ES-I3 (cell line): ENCODE measurements around the gene INPP5A.

Experiments
- H3K36me3 ChIP-seq: 2 replicates; pipeline ENCODE4 v1.6.1; 2013; ENCODE audit warnings: mild to moderate bottlenecking, low read length, control low read depth, moderate library complexity; ENCODE audit not compliant: insufficient read depth
- H3K4me1 ChIP-seq: 2 replicates; pipeline ENCODE4 v1.6.1; 2013; ENCODE audit warnings: mild to moderate bottlenecking, control low read depth, low read length; ENCODE audit not compliant: insufficient read depth
- H3K9ac ChIP-seq: 2 replicates; pipeline ENCODE4 v1.6.1; 2013; ENCODE audit warnings: low read depth, mild to moderate bottlenecking, low read length, moderate library complexity
- H3K9me3 ChIP-seq: 2 replicates; pipeline ENCODE4 v1.6.1; 2013; ENCODE audit warnings: mild to moderate bottlenecking, low read length, moderate library complexity; ENCODE audit not compliant: control insufficient read depth, insufficient read depth

INPP5A gene

GRCh38 chr10:132653721-132654120 is 116.1 kb downstream of the INPP5A start:
- no peaks in the 10 kb centered on the region for H3K9me3 ChIP-seq
- no peaks in the 10 kb centered on the region for H3K36me3 ChIP-seq
- H3K4me1 ChIP-seq, result no peaks in the 10 kb centered on the region
- H3K9ac ChIP-seq, result no peak overlapping the region

DNA sequence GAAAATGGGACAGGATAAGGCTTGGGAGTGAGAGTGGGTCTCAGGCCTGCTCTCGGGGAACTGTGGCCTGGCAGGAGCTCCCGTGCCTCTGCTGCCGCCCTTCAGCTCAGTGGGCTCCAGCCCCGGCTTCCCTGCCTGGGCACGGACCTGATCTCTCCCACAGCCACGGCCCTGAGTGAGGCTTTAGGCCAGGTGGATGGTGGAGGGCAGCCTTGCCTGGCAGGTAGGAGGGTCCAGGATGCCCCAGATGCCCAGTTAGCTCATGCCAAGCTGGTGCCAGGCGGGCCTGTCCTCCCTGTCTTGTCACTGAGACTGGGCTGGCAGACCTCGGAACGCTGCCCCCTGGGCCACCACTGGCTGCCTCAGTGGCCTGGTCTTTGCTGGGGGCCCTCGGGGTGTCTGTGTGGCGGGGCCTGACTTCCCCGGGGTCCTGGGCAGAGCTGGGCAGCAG is 116.6 kb downstream of the INPP5A start:
- Histone ChIP-seq H3K9me3 (no peaks in the 10 kb centered on the region), H3K4me1 (no peaks in the 10 kb centered on the region)

GRCh38 chr10:132654708-132655661 is 117.4 kb downstream of the INPP5A start:
- Histone ChIP-seq H3K9ac (no peak overlapping the region), H3K4me1 (no peaks in the 10 kb centered on the region)

More for the DNA sequence above, 116.6 kb downstream of the INPP5A start:
- Histone ChIP-seq H3K36me3 (no peaks in the 10 kb centered on the region), H3K9ac (no peak overlapping the region)

DNA sequence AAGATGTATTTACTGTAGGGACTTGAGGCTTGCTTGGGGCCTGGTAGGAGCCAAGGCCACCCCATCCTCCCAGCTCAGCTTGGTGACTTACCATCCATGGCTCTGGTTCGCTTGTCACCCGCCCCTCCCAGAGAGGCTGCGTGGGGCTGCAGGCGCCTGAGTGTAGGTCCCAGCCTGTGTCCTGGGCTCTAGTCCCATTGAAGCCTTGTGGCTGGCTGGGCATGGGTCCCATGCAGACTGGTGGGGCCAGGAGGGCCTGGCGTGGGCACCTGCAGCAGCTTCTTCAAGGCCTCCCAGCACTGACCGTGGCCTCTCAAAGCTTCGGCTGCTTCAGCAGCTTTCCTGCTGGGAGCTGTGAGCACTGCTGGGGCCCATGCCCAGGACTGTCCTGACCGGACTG is 118.1 kb downstream of the INPP5A start:
- H3K9me3 ChIP-seq, result no peaks in the 10 kb centered on the region
- no peaks in the 10 kb centered on the region for H3K4me1 ChIP-seq
- no peak overlapping the region for H3K9ac ChIP-seq
- no peaks in the 10 kb centered on the region for H3K36me3 ChIP-seq

More at GRCh38 chr10:132654708-132655661, 117.4 kb downstream of the INPP5A start:
- H3K36me3 ChIP-seq, result no peaks in the 10 kb centered on the region
- no peaks in the 10 kb centered on the region for H3K9me3 ChIP-seq

DNA sequence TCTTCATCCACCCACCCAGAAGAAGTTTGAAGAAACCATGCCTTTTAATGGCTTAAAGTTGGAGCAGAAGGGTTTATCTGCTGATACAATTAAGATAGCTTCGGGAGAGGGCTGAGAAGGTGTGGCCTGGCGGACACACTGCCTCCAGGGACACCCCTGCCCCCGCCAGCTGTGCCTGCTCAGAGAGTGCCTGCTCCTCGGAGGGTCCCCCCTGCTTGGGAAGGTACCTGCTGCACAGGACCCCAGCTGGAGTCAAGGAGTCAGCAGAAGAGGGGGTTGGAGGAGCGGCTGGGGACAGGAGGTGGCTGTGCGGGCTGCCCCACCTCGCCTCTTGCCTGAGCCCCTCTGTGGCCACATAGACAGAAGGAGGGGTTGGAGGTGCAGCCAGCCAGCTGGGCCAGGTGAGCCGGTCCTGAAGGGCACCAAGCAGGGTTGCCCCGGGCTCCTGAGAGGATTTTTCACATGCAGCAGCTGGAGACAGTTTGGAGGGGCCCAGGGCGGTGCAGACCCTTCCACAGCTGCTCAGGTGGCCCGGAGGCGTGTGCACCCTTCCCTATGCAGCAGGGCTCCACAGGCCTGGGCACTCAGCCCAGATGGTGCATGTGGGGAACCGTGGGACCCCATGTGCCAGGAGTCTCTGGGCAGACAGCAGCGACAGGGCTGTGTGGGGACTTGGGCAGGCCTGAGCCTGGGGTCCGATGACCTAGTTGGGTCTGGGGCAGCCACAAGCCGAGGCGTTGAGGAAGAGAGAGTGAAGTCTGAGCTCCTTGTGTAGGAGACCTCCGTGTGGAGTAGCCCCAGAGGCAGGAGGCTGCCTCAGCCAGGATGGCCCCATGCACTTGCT is 118.9 kb downstream of the INPP5A start:
- Histone ChIP-seq H3K36me3 (no peaks in the 10 kb centered on the region), H3K4me1 (no peaks in the 10 kb centered on the region), H3K9me3 (no peaks in the 10 kb centered on the region), H3K9ac (no peak overlapping the region)

- H3K9ac ChIP-seq, result no peak overlapping the region
- H3K9me3 ChIP-seq, result no peaks in the 10 kb centered on the region
- H3K36me3 ChIP-seq, result no peaks in the 10 kb centered on the region
- H3K4me1 ChIP-seq, result no peaks in the 10 kb centered on the region
These were observed 119.6 kb downstream of the INPP5A start for GRCh38 chr10:132657127-132657706.

GRCh38 chr10:132657748-132658147 is 120.2 kb downstream of the INPP5A start:
- no peaks in the 10 kb centered on the region for H3K9me3 ChIP-seq
- H3K9ac ChIP-seq, result no peak overlapping the region
- no peaks in the 10 kb centered on the region for H3K36me3 ChIP-seq
- H3K4me1 ChIP-seq, result no peaks in the 10 kb centered on the region

DNA sequence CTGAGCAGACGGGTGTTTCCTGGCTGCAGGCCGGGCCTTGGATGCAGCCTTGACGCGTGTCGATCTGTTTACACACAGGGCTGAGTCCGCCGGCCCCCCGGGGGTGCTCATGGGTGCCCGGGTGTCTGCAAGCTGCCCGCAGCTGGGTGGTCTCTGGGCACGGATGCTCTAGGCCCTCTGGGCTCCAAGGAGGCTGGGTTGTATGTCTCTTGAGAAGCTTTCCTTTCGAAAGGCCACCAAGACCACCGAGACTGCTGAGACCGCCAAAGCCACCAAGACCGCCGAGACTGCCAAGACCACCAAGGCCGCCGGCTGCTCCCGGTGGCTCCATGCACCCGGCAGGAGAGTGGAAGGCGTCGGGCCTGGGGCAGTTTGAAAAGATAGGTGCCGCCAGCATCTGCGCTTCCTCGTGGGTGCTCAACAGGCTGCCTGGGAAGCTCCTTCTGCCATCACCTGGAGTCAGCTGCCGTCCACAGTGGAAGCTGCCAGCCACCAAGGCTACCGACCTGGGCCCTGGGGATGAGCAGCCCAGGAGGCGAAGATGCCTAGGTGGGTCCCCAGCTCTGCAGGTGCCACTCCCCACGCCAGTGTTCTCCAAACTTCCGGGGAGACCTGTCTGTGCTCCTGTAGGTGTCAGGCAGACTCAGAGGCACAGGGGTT is 121.1 kb downstream of the INPP5A start:
- no peaks in the 10 kb centered on the region for H3K36me3 ChIP-seq
- H3K9me3 ChIP-seq, result no peaks in the 10 kb centered on the region
- no peaks in the 10 kb centered on the region for H3K4me1 ChIP-seq
- H3K9ac ChIP-seq, result no peak overlapping the region

DNA sequence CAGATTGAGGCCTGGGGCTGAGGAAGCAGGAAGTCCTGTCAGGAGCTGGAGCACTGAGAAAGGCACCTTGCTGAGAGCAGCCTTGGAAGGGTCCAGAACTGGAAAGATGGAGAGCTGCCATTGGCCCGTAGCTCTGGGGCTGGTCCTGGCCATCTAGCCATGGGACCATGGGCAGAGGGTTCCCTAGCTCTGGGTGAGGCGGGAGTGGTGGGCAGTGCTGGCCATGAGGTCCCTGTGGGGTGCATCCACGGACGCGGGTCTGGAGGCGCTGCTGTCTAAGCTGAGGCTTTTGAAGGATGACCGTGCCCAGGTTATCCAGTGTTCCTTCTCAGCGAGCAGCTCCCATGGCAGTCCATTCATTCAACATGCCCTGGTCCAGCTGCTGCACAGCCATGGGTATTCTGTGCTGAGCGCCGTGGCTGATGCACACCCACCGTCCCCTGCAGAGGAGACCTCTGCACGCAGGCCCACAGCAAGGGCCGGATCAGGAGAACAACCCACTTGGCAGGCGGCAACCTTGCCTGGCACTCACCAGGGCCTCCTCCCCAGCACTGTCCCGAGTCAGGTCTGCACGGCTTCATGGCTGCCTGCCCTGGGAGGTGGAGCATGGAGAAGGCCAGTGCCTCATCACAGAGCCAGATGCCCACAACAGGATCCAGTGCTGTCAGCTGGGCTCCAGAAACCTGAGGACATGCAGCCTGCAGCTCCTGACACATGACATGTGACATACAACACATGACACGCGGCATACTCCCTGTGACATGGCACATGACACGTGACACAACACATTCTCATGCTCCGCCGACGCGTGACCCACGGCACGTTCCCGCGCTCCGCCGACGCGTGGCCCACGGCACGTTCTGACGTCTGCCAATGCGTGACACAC is 121.9 kb downstream of the INPP5A start:
- H3K4me1 ChIP-seq, result no peaks in the 10 kb centered on the region
- no peaks in the 10 kb centered on the region for H3K9me3 ChIP-seq
- H3K36me3 ChIP-seq, result no peaks in the 10 kb centered on the region
- H3K9ac ChIP-seq, result no peak overlapping the region

GRCh38 chr10:132660385-132660784 is 122.8 kb downstream of the INPP5A start:
- H3K4me1 ChIP-seq, result no peaks in the 10 kb centered on the region
- no peaks in the 10 kb centered on the region for H3K9me3 ChIP-seq
- no peak overlapping the region for H3K9ac ChIP-seq
- no peaks in the 10 kb centered on the region for H3K36me3 ChIP-seq

GRCh38 chr10:132662186-132662920 is 124.8 kb downstream of the INPP5A start:
- Histone ChIP-seq H3K36me3 (no peaks in the 10 kb centered on the region), H3K9ac (no peak overlapping the region), H3K4me1 (no peaks in the 10 kb centered on the region), H3K9me3 (no peaks in the 10 kb centered on the region)

- H3K4me1 ChIP-seq, result no peaks in the 10 kb centered on the region
These were observed 126.2 kb downstream of the INPP5A start for GRCh38 chr10:132663666-132664365.

More at GRCh38 chr10:132663666-132664365, 126.2 kb downstream of the INPP5A start:
- H3K36me3 ChIP-seq, result no peaks in the 10 kb centered on the region
- no peak overlapping the region for H3K9ac ChIP-seq
- no peaks in the 10 kb centered on the region for H3K9me3 ChIP-seq
